K562 (cell line): ENCODE data around the gene SLC25A11. TPM values are rescaled to one million over a fixed set of nuclear protein-coding genes. Genes with fewer than 3 reads are reported as not detected.

Source experiments
- ATAC-seq: fragments of 200-7000 bp; cut with Tn5 transposase; 3 replicates; pipeline ENCODE4 v1.9.1; 2020; ENCODE audit warnings: moderate library complexity
- BruUV-seq: library from RNA; stranded (reverse); fragments of 400-500 nt; replicated peaks from 2 replicates; lab custom pipeline; 2021; lab: Mats Ljungman, UMichigan
- CTCF ChIA-PET: fragments of 300-600 bp; formaldehyde crosslinking; extraction: SDS; loops from one replicate; lab custom pipeline; 2021; ENCODE audit warnings: low intra/inter-chr PET ratio; lab: Yijun Ruan, JAX
- POLR2A ChIA-PET: fragments of 300-600, 350-650 bp; sonication (Branson Sonifier 250); formaldehyde crosslinking; extraction: SDS; loops from one replicate; lab custom pipeline; 2021; ENCODE audit warnings: antibody characterized with exemption, inconsistent platforms; lab: Yijun Ruan, JAX
- DNase-seq, 4 experiments: peaks; one replicate each; pipeline versions ENCODE4 v3.0.0 to v3.0.0-alpha.2; 2011 to 2018; ENCODE audit warnings: low spot score in 3 of 4, mixed read lengths in 3 of 4; ENCODE audit errors: extremely low read depth in 1 of 4
- FAIRE-seq: peaks from 2 replicates; lab custom pipeline; 2011; peaks lifted over from hg19 to GRCh38; lab: Jason Lieb, UNC
- H2AFZ ChIP-seq: 2 replicates; pipeline ENCODE4 v1.6.0; 2011; ENCODE audit warnings: low read depth, low read length, control low read depth, inconsistent platforms
- H3K27ac ChIP-seq: fragments of 200-600 bp; 3 replicates; pipeline ENCODE4 v1.8.0; 2011; ENCODE audit warnings: low read depth, mild to moderate bottlenecking, control low read depth, inconsistent platforms, low read length, moderate library complexity, mixed read lengths; ENCODE audit errors: extremely low read depth
- H3K27me3 ChIP-seq, 2 experiments: fragments of 300-600 bp in 1 of 2; 2 replicates in 1 of 2; 3 replicates in 1 of 2; pipeline versions ENCODE4 v1.6.0 to v1.8.0; 2011; ENCODE audit warnings: inconsistent platforms in 2 of 2, low read length in 2 of 2, mild to moderate bottlenecking in 1 of 2, mixed read lengths in 1 of 2, moderate library complexity in 1 of 2; ENCODE audit not compliant: control insufficient read depth in 2 of 2, insufficient read depth in 2 of 2
- H3K36me3 ChIP-seq: fragments of 300-600 bp; 3 replicates; pipeline ENCODE4 v1.8.0; 2011; ENCODE audit warnings: mild to moderate bottlenecking, low read length, inconsistent platforms; ENCODE audit not compliant: control insufficient read depth, insufficient read depth
- H3K4me1 ChIP-seq, 2 experiments: fragments of 200-600 bp in 1 of 2; replicated peaks in 1 of 2; 2 replicates in 1 of 2; 3 replicates in 1 of 2; pipeline versions ENCODE4 v1.5.1 to v1.8.0; 2011; ENCODE audit warnings: inconsistent platforms in 2 of 2, low read length in 2 of 2, mild to moderate bottlenecking in 1 of 2, mixed read lengths in 1 of 2, moderate library complexity in 1 of 2; ENCODE audit not compliant: control insufficient read depth in 2 of 2, insufficient read depth in 2 of 2
- H3K4me2 ChIP-seq: 2 replicates; pipeline ENCODE4 v1.6.1; 2011; ENCODE audit warnings: low read length, control low read depth, inconsistent platforms, mixed read lengths; ENCODE audit not compliant: insufficient read depth
- H3K4me3 ChIP-seq: fragments of 200-600 bp; sonication (generic), shearing (Covaris generic); 2 replicates; pipeline ENCODE4 v1.5.1; 2016; ENCODE audit warnings: control low read depth, inconsistent platforms
- H3K79me2 ChIP-seq: fragments of 200-600 bp; 3 replicates; pipeline ENCODE4 v1.8.0; 2011; ENCODE audit warnings: low read length, inconsistent platforms; ENCODE audit not compliant: control insufficient read depth, insufficient read depth
- H3K9ac ChIP-seq, 2 experiments: 2 replicates each; pipeline versions ENCODE4 v1.6.0 to v1.6.1; 2011; ENCODE audit warnings: low read depth in 2 of 2, low read length in 2 of 2, control low read depth in 1 of 2, inconsistent platforms in 1 of 2, mild to moderate bottlenecking in 1 of 2, mixed read lengths in 1 of 2; ENCODE audit not compliant: insufficient read depth in 1 of 2
- H3K9me1 ChIP-seq: one replicate; pipeline ENCODE4 v1.6.0; 2011; ENCODE audit warnings: inconsistent platforms, mild to moderate bottlenecking, low read length, moderate library complexity; ENCODE audit not compliant: control insufficient read depth, insufficient read depth
- H3K9me3 ChIP-seq: replicated peaks from 2 replicates; pipeline ENCODE4 v1.5.1; 2011; ENCODE audit warnings: low read depth, low read length, inconsistent platforms; ENCODE audit not compliant: control insufficient read depth, insufficient read depth
- H4K20me1 ChIP-seq: replicated peaks from 2 replicates; pipeline ENCODE4 v1.6.1; 2011; ENCODE audit warnings: low read length, inconsistent platforms, mixed read lengths; ENCODE audit not compliant: control insufficient read depth, insufficient read depth
- BRD9 ChIP-seq: fragments of 450-650 bp; IDR thresholded peaks from 2 replicates; pipeline ENCODE4 v1.6.1; 2018; ENCODE audit warnings: low read depth; ENCODE audit not compliant: partially characterized antibody
- HDAC2 ChIP-seq: fragments of 450-650 bp; IDR thresholded peaks from 2 replicates; pipeline ENCODE4 v1.6.1; 2016; ENCODE audit warnings: mild to moderate bottlenecking
- NR4A1 ChIP-seq, 2 experiments: fragments of 250-450 bp in 1 of 2; fragments of 450-650 bp in 1 of 2; sonication (Bioruptor Pico) in 1 of 2; IDR thresholded peaks; 2 replicates each; pipeline versions ENCODE4 v1.4.0 to v1.6.1; 2016 to 2020; ENCODE audit warnings: mild to moderate bottlenecking in 2 of 2, missing compliant biosample characterization in 1 of 2, missing genetic modification characterization in 1 of 2, moderate library complexity in 1 of 2
- PML ChIP-seq: IDR thresholded peaks from 2 replicates; pipeline ENCODE4 v1.6.1; 2012; ENCODE audit warnings: low read length, inconsistent platforms
- POLR2G ChIP-seq: fragments of 200-400 bp; formaldehyde crosslinking; IDR thresholded peaks from 2 replicates; pipeline ENCODE4 v1.6.1; 2017; ENCODE audit warnings: low read depth, mild to moderate bottlenecking, antibody characterized with exemption, low read length, moderate library complexity
- SAP30 ChIP-seq: fragments of 200-600 bp; sonication (generic); IDR thresholded peaks from 2 replicates; pipeline ENCODE4 v1.6.1; 2012; ENCODE audit warnings: borderline replicate concordance, low read depth, mild to moderate bottlenecking, moderate library complexity, low read length, control low read depth, inconsistent platforms; ENCODE audit not compliant: insufficient read depth, poor library complexity, severe bottlenecking
- TEAD1 ChIP-seq, 2 experiments: fragments of 450-650 bp in 1 of 2; sonication (generic) in 1 of 2; formaldehyde crosslinking; IDR thresholded peaks; 2 replicates each; pipeline versions ENCODE4 v1.4.0 to v1.8.0; 2020 to 2022; ENCODE audit warnings: mild to moderate bottlenecking in 2 of 2, missing genetic modification reagents in 1 of 2
- TOE1 ChIP-seq, 2 experiments: fragments of 450-650 bp in 1 of 2; sonication (generic) in 1 of 2; formaldehyde crosslinking in 1 of 2; IDR thresholded peaks; 2 replicates each; pipeline versions ENCODE4 v1.7.1 to v1.8.0; 2016 to 2022; ENCODE audit warnings: borderline replicate concordance in 2 of 2, mild to moderate bottlenecking in 2 of 2, antibody characterized with exemption in 1 of 2, inconsistent platforms in 1 of 2, low read depth in 1 of 2, missing genetic modification reagents in 1 of 2, moderate library complexity in 1 of 2
- ZNF324 ChIP-seq: fragments of 250-450 bp; sonication (Bioruptor Pico); IDR thresholded peaks from 2 replicates; pipeline ENCODE4 v1.4.0; 2020; ENCODE audit warnings: mild to moderate bottlenecking
- ZNF695 ChIP-seq: fragments of 450-650 bp; formaldehyde crosslinking; IDR thresholded peaks from 2 replicates; pipeline ENCODE4 v1.4.0; 2020; ENCODE audit warnings: mild to moderate bottlenecking, moderate library complexity
- WGBS: fragments of 100-300 bp; shearing (Covaris generic); methylation state at CpG from one replicate; pipeline ENCODE4 v1.1.6; 2016; ENCODE audit warnings: low coverage, mixed read lengths; ENCODE audit not compliant: insufficient coverage; ENCODE audit errors: missing lambda C conversion rate; 5-methylcytosine and 5-hydroxymethylcytosine counted together
- in situ Hi-C: fragments of 300-500 bp; cut with MboI; formaldehyde crosslinking; loops from 4 replicates; pipeline ENCODE4 v1.15.0; 2018; ENCODE audit warnings: inconsistent platforms, mixed read lengths
- intact Hi-C: fragments of 100-400 bp; cut with micrococcal nuclease; formaldehyde crosslinking; loops from 2 replicates; pipeline ENCODE4 v1.14.2; 2022
- polyA plus RNA-seq, 8 experiments: library from polyadenylated mRNA; depleted of rRNA in 4 of 8; stranded (reverse) in 5 of 8; unstranded in 3 of 8; fragments of >200 nt; fragmentation: Nextera tagmentation in 2 of 8; fragmentation: Illumina TruSeq in 1 of 8; extraction: Ambion mirVana in 2 of 8; extraction: Trizol in 1 of 8; gene quantifications; 2 replicates each; pipeline versions ENCODE4 v1.2.1 to v1.2.3, GENCODE V29; 2011 to 2014; ENCODE audit warnings: inconsistent platforms in 1 of 8, missing spikeins in 1 of 8
- total RNA-seq, 7 experiments: library from RNA; depleted of rRNA in 6 of 7; stranded (reverse); fragments of >200 nt in 6 of 7; fragmentation: Illumina TruSeq in 2 of 7; extraction: Trizol in 2 of 7; gene quantifications; 2 replicates each; pipeline versions ENCODE4 v1.2.1 to v1.2.3, GENCODE V29; 2011 to 2021; ENCODE audit warnings: low replicate concordance in 1 of 7
- TF ChIP-seq, protein P1 (sequence below), 3 experiments: fragments of 200-800 bp in 1 of 3; fragments of 250-450 bp in 1 of 3; fragments of 450-650 bp in 1 of 3; sonication (Bioruptor Pico) in 1 of 3; sonication (Bioruptor generic) in 1 of 3; formaldehyde crosslinking in 1 of 3; IDR thresholded peaks; 2 replicates each; pipeline versions ENCODE4 v1.6.1 to v1.8.0; 2016 to 2022; ENCODE audit warnings: mild to moderate bottlenecking in 2 of 3, missing genetic modification characterization in 2 of 3, missing compliant biosample characterization in 1 of 3, moderate library complexity in 1 of 3
- TF ChIP-seq, protein P2 (sequence below), 2 experiments: IDR thresholded peaks; 2 replicates each; pipeline ENCODE4 v1.6.1; 2012; ENCODE audit warnings: improper control_type of control experiment in 2 of 2, low read depth in 2 of 2, low read length in 2 of 2, borderline replicate concordance in 1 of 2

The SLC25A11 gene
- total and polyA plus RNA-seq, 9 of the 15 experiments (the other 6 are each of a cell fraction or from before 2014, with no cell fraction given): 3.1 to 56.7 (median 32.9) TPM

DNA sequence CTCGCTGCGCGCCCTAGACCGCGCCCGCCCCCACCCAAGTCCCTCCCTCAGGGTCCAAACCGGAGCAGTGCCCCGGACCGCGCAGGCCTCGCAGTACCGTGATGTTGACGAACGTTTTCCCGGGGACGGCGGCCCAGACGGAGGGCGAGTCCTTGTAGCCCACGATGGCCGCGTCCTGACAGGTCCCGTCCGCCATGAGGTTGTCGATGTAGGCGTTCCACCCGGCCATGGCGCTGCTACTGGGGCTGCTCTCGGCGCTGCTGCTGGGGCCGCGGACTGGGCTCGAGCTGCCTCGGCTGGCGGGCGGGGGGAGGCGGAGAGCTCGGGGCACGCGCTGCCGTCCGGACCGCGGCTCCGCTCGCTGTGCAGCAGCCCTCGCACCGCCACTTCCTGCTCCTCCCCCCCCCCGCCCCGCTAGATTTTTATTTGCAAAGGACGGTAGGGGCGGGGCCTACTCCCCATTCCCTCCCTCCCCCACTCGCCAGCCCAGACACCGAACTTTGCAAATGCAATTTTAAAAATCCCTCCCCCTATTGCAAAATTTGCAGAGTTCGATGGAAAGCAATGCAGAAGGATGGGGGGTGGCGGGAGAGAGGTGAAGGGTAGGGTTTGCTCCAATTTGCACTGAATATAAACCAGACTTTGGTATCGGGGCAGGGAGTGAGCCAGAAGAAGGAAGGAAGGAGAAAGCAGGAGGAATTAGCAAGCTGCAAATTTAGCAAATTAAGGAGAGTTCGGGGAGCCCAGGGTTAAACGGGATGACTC lies 8.5 kb upstream of the SLC25A11 start, which contains the start of gene PFN1:
TSS of gene PFN1 (minus strand) at position 365 of the 765 bp plus-strand sequence. CDS start at position 229, 136 bp downstream.
- Histone ChIP-seq H3K36me3 (peaks cover 45% of the 10 kb centered on the region), H2AFZ (peak within 1 kb of the TSS; percentile 52), H3K4me2 (peak within 1 kb of the TSS; percentile 93), H3K27me3 (no peaks in the 10 kb centered on the region), H3K27ac (peak within 1 kb of the TSS; percentile 98), H3K9ac (peak within 1 kb of the TSS; percentile 94 to 97), H3K9me3 (no peaks in the 10 kb centered on the region), H3K4me1 (peaks cover 32 to 52% of the 10 kb centered on the region in 2 experiments), H3K4me3 (peak within 1 kb of the TSS; percentile 97), H4K20me1 (peaks cover 22% of the 10 kb centered on the region), H3K79me2 (peaks cover 69% of the 10 kb centered on the region), H3K9me1 (no peaks in the 10 kb centered on the region)
- ChIA-PET POLR2A (interaction anchor here (0.6 to 4.7 kb wide), 8 partner anchors 8 to 704 kb away, joined by 3 to 21 read pairs (median 3); partner anchors contain the start of genes RNF167, SLC25A11 and SPAG7), CTCF (no interaction called here)
- DNase-seq: peak; percentile 63 to 89 (median 80)
- in situ Hi-C loops: no loop called here
- intact Hi-C loops: no loop called here
- no TSS peak for BruUV-seq
- FAIRE-seq: peak; percentile 79
- 0% methylated on average over 7 of the region's 59 CpGs for WGBS
- ATAC-seq: peak; percentile 56
- TF ChIP-seq POLR2G (peak; percentile 85), BRD9 (peak; percentile 66), HDAC2 (peak; percentile 52; the same call in 1 of the 2 replicates), PML (0 out of 2 replicates have a peak, but pooled peaks have one; percentile 43), ZNF695 (CRISPR knock-in tag) (no peak), TOE1 (IDR thresholded peaks at IDR 0.05; ENCODE audit: borderline replicate concordance) (peak; percentile 78), TOE1 (CRISPR knock-in tag; IDR thresholded peaks at IDR 0.05; ENCODE audit: borderline replicate concordance, low read depth) (no peak), NR4A1 (CRISPR knock-in tag; IDR thresholded peaks at IDR 0.05) (no peak), NR4A1 (tag; IDR thresholded peaks at IDR 0.05) (no peak), ZNF324 (CRISPR knock-in tag) (no peak), SAP30 (peak; percentile 39), TEAD1 (CRISPR knock-in tag; IDR thresholded peaks at IDR 0.05) (0 out of 4 replicates have a peak, but pooled peaks of 1 of the 2 experiments have one; percentile 39)
- TF ChIP-seq, protein P1, sequence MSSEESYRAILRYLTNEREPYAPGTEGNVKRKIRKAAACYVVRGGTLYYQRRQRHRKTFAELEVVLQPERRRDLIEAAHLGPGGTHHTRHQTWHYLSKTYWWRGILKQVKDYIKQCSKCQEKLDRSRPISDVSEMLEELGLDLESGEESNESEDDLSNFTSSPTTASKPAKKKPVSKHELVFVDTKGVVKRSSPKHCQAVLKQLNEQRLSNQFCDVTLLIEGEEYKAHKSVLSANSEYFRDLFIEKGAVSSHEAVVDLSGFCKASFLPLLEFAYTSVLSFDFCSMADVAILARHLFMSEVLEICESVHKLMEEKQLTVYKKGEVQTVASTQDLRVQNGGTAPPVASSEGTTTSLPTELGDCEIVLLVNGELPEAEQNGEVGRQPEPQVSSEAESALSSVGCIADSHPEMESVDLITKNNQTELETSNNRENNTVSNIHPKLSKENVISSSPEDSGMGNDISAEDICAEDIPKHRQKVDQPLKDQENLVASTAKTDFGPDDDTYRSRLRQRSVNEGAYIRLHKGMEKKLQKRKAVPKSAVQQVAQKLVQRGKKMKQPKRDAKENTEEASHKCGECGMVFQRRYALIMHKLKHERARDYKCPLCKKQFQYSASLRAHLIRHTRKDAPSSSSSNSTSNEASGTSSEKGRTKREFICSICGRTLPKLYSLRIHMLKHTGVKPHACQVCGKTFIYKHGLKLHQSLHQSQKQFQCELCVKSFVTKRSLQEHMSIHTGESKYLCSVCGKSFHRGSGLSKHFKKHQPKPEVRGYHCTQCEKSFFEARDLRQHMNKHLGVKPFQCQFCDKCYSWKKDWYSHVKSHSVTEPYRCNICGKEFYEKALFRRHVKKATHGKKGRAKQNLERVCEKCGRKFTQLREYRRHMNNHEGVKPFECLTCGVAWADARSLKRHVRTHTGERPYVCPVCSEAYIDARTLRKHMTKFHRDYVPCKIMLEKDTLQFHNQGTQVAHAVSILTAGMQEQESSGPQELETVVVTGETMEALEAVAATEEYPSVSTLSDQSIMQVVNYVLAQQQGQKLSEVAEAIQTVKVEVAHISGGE (CRISPR knock-in tag; IDR thresholded peaks at IDR 0.05): peak; percentile 59 to 95 (median 88); a peak in 4 of 6 replicates
- TF ChIP-seq, protein P2, sequence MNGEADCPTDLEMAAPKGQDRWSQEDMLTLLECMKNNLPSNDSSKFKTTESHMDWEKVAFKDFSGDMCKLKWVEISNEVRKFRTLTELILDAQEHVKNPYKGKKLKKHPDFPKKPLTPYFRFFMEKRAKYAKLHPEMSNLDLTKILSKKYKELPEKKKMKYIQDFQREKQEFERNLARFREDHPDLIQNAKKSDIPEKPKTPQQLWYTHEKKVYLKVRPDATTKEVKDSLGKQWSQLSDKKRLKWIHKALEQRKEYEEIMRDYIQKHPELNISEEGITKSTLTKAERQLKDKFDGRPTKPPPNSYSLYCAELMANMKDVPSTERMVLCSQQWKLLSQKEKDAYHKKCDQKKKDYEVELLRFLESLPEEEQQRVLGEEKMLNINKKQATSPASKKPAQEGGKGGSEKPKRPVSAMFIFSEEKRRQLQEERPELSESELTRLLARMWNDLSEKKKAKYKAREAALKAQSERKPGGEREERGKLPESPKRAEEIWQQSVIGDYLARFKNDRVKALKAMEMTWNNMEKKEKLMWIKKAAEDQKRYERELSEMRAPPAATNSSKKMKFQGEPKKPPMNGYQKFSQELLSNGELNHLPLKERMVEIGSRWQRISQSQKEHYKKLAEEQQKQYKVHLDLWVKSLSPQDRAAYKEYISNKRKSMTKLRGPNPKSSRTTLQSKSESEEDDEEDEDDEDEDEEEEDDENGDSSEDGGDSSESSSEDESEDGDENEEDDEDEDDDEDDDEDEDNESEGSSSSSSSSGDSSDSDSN (IDR thresholded peaks at IDR 0.05; ENCODE audit: borderline replicate concordance in 1 of 2, low read depth in 2 of 2, low read length in 2 of 2): 0 out of 4 replicates have a peak, but pooled peaks of 1 of the 2 experiments have one; percentile 27
